Breast epithelium (tissue), 3 donors: Measurements from ENCODE around the gene ZNF653.

Experiments used
- CTCF ChIP-seq, 3 donors: fragments of 450-650 bp; IDR thresholded peaks; one replicate each; pipeline ENCODE4 v1.5.1; 2016 to 2017; ENCODE audit warnings: antibody characterized with exemption in 3 of 3, mild to moderate bottlenecking in 3 of 3, moderate library complexity in 3 of 3
- POLR2A ChIP-seq: fragments of 450-650 bp; IDR thresholded peaks from one replicate; pipeline ENCODE4 v1.6.1; 2016; ENCODE audit warnings: antibody characterized with exemption, mild to moderate bottlenecking, moderate library complexity
- POLR2AphosphoS5 ChIP-seq, 3 donors: sonication (generic); formaldehyde crosslinking; IDR thresholded peaks; one replicate each; pipeline ENCODE4 v1.6.1; 2017; ENCODE audit warnings: antibody characterized with exemption in 3 of 3

- no peak for TF ChIP-seq CTCF (IDR thresholded peaks at IDR 0.05)
- TF ChIP-seq POLR2AphosphoS5 (IDR thresholded peaks at IDR 0.05): no peak
- TF ChIP-seq POLR2A: no peak
These were observed 46.1 kb upstream of the ZNF653 start for GRCh38 chr19:11551603-11552235.
